ENCODE results near the gene LDLRAD3.
"Not testable (repeated sequence)": the region's sequence is repeated elsewhere in the genome, so short reads cannot be mapped to it uniquely, and the experiment has no call there.

LDLRAD3 gene

DNA sequence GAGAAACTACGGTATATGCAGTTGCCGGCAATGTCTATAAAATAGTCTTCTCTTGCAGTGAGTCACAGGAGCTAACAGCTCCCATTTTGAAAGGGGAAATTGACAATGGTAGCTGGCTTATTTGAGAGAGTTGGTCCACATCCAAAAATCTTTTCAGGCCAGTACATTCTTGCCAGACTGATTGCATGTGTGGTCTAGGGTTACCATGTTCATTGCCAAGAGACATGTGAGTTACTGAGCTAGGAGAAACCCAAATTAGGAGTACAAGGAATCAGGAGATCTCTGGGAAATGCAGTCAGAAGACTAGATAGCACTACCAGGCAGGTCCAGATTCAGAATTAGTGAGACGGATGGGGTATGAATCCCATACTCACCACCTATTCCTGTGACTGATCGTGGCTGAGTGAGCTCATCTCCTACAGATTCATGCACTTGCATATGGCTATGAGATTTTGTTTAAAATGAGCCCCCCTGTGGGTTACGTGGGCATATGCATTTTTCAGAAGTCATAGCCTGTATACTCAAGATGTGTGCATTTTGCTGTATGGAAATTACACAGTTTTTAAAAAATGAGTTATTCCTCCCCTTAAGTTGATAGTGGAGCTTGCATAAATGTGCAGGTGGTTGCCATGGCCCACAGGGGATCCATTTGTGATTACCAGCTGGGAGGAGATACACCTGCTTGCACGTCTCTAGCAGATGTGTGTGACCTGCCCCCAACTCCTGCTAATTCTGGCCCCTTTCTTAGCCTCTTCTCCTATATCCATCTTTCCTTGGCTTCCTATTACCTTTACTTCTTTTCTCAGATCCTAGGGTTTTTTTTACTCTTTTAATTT lies 242.7 kb downstream of the LDLRAD3 start:
- no peak for DNase-seq

DNA sequence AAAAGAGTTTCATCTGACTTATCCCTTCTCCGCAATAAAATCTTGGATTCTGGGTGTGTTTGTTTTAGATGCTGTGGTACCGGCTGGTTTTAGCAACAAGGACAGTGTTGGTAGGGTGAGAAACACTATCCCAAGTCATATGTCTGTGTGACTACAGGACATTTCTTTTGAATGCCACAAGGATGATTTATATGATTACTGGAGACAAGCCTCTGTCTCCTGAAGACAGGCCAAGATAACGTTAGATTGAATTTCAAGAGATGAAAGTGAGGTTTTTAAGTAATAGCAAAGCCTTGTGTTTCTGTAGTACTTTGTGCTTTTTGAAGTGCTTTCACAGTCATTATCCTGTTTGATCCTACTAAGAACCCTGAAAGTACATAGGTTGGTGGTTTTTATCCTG lies 243.8 kb downstream of the LDLRAD3 start:
- no peak for DNase-seq

DNA sequence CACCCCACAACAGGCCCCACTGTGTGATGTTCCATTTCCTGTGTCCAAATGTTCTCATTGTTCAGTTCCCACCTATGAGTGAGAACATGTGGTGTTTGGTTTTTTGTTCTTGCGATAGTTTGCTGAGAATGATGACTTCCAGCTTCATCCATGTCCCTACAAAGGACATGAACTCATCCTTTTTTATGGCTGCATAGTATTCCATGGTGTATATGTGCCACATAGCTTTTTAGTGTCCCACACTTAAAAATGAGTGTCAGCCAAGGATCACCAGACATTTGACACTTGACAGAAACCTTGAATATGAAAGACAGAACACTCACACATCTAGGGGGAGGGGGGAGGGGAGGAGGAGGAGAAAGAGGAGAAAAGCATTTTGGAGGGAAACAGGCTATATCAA lies 245.9 kb downstream of the LDLRAD3 start:
- not testable (repeated sequence) for DNase-seq

DNA sequence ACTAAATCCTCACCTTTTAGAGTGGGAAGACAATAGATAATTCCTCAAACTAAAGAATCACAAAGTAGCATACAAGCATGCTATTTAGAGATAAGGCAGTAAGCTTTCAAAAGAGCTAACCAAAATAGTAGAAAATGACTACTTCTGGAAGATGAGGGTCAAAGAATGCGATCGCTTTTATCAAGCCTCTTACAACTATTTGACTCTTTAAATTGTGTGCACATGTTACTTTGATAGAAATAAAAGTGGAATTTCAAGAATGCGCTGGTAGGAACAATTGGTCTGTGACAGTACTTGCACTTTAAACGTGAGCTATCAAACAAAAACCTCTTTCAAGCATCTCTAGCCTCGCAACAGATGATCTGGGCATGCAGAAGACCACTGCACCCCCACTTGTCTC lies 248.1 kb downstream of the LDLRAD3 start:
- DNase-seq, result no peak

DNA sequence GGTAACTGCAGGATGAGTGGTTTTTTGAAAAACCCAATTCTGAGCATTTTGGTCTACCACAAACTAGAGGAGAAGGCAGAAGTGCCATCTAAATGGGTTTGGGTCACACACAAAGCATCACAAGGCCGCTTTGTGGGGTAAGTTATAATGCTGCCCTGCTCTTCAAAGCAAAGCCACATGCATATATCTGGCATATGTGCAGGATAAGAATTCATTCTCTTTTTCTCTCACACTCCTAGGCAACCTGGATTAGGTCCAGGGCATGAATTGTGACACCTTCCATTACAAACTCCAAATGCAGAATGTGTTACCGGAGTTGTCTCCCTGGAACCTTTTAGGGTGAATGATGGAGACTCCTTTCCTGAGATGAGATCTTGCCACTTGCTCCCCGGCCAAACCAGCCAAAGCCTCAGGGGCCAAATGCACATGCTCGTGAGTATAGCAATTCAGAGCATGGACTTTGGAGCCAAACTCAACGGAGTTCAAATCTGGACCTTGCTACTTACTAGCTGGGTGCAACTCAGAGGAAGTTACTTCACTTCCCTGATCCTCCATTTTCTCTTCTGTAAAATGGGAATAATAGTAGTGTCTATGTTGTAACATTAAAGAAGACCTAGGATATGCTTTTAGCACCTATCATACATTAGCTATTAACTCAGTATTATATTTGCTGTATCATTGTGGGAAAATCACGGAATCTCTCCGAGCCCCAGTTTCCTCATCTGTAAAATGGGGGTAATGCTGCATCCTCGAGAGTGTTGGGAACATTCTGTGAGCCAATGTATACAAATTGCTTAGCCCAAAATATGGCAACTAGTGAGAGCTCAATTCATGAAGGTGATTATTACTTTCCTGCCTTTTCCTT lies 248.8 kb downstream of the LDLRAD3 start:
- DNase-seq, result no peak

DNA sequence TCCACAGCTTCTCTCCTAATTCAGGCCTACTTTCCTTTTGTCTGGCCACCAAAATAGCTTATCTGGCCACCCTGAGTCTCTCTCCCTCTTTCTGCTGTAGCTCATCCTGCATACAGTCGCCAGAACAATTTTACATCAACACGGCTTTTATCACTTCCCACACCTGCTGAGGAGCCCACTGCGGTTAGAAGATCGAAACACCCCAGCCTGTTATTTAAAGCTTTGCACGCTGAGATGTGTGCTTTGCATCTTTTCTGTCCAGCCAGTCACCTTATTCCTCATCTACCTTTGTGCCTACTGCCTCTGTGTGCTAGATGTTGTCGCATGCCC lies 249.4 kb downstream of the LDLRAD3 start:
- no peak for DNase-seq

DNA sequence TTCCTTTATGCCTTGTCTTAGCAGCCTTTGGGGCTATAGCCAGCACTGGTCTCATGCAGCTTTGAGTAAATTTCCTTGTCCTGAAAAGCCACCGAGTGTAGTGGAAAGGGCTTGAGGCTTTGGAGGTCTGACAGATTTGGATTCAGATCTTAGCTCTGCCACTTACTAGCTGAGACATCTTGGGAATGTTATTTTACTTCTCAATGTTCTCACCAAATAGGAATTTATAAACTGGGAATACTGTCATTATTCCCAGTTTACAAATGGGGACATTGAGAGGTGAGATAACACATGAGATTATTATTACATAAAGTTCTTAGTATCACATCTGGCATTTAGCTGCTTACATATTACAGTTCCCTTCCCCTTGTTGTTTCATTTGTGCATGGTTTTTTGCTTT lies 249.9 kb downstream of the LDLRAD3 start:
- DNase-seq, result no peak

DNA sequence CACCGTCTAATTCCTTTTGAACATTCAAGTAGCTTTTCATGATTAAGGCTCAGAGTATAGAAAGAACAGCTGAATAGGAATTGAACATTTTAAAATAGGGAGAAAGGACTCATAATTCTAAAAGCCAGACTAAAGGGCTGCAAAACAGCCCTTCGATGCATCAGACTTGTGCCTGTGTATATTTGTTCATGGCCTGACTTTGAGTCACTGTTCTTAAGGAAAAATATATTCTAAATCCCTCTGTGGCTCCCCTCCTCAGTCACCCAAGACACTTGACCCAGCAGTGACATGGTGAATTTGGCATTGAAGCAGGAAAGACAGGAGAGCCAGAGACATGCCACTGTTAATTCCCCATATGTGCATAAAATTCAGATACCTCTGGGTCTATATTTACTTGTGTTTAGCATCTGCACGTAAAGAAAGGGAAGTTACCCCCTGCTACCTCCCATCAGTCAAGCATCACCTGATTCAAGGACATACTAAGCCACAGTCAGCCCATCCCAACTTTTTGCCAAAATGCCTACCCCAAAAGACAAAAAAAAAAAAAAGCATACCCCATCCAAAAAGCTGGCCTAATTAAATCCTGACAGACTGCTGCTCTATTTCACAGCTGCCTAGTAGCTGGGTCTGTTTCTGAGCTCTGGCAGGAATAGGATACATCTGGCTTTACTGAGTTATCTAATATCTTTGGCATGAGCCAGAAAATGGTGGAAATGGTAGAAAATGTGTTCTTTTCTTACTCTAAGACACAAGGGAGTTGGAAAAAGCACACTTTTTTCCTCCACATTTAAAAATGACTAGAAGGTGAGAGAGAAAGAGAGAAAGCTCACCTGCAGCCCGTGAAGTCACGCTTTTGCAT lies 251.9 kb downstream of the LDLRAD3 start:
- DNase-seq, result no peak

DNA sequence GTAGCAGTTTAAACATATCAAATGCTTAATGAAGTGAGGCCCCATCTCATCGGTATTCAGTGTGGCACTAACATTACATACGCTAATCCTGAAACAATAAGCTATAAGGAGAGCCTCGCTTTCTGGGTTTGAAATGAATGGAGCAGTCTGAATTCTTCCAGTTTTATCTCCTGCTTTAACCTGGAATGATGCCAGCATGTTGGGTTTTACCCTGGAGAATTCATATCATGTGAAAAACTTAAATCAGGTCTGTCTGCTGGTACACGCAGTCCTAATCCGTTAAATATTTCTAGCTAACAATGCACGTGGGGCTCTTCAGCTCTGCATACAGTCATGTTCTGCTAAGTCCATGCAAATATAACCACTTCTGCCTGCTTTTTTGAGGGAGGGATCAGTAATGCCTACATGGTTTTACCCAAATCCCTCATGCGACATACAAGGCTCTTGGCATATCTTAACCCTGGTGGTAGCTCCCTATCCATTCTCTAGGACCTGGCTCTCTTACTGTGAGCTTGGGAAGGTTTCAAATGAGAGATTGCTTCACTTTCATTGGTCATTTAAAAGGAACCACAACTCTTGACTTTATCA lies 252.6 kb downstream of the LDLRAD3 start:
- no peak for DNase-seq

DNA sequence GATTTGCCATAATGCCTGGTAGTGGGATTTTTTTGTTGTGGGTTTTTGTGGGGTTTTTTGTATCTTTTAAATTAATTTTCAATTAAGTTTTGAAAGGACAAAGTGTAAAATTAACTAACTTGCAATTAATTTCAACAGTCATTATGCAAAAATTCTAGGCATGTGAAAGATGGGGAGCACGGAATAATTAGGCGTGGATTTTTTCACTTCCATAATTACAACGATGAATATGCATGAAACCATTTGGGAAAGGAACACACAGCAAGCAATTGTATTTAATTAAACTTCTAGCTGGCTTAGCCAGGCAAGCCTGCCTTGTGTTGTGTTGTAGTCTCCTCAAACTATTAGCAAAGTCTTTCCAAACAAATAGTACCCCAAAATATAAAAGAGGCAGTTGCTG lies 257.5 kb downstream of the LDLRAD3 start:
- no peak for DNase-seq

DNA sequence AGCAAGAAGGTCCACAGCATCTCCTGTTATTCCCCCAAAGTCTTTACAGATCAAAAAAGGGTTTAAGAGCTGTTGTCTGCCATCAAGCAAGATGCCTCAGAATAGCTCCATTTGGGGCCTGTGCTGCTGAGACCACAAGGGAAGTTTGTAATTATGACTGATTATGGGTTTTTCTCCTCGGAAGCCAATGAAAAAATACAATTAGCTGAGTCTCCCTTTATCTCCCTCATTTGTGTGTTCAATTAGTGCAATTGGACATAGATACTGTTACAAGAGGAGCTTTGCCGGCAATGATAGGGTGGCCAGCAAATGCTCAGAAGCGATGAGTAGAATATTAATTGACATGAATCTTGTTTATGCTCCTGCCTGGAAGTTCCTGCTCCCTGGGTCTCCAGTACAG lies 261.7 kb downstream of the LDLRAD3 start:
- DNase-seq, result no peak

DNA sequence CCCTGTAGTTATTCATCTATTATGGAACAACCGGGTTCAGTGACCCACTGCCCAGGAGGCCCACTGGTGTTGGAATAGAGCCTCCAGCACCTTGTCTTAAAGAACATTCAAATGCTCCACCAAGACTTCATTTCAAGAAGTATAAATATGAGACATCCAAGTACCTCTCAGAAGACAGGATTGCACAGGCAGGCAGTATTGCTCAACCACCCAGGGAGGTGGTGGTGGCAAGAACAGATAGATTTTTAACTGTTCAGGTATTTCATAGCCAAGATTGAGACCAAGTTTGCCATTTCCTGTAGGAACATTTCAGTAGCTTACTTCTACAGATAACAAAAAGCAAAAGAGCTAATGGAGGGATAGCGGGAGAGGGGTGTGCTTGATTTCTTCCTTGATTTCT lies 266.7 kb downstream of the LDLRAD3 start:
- no peak for DNase-seq

DNA sequence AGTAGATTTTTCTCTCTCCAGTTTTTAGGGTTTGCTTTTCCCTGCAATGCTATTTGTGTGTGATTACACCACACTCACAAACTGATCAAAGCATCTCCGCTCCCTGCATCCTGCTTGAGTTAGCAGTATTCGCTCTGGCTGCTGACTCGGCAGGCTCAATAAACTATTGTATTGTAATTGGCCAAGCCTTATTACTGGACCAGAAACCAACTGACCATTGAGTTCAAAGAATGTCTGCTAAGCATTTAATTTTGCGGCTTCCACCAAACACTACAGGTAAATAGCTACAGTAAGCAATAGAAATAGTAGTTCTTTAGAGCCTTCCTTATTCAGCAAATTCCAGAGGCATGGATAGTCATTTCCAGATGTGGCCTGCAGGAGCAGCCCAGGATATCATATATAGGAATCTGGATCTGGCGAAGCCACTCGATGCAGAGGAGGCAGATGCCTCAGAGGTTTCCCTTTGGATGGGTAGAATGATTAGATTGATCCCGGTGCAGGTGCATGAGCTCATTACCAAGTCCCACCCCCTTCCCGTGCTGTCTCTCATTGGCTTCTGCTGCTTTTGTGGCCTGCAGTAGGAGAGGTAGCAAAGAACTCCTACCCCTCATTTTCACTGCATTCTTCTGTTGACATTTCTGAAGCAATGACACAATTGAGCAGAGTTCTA lies 268.0 kb downstream of the LDLRAD3 start:
- DNase-seq, result no peak

DNA sequence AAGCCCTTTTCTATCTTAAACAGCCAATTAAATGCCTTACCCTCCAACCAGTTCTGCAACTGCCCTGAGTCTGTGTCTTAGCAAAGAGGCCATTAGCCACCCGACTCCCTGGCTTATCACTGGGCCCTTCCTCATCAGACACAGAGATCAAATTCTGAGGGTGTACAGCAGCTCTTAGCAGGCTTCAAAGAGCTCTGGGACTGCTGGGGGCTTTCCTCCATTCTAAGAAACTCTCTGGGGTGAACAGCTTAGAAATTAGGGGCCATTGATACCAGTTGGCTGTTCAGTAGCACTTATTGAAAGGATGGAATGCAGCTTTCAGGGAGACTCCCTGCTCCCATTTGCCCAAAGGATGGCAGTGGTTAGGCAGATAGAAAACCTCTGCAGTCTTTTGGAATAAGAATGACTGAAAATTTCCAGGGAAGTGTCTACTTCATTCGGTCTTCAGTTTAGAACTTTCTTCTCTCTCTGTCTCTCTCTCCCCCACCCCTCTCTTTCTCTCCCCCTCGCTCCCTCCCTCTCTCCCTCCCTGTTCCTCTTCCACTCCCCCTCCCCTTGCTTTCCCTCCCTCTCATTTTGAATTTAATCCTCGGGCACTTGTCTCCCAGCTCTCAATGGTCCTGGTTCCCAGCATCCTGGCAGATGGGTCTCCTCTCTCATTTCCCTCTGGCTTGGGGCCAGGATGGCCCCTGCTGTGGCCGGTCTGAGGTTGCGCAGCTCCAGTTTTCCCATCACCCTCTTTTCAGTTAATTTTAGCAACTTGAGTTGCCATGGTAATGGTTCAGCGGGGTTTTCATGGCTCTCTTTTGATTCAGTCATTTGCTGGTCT lies 268.9 kb downstream of the LDLRAD3 start:
- DNase-seq, result no peak

DNA sequence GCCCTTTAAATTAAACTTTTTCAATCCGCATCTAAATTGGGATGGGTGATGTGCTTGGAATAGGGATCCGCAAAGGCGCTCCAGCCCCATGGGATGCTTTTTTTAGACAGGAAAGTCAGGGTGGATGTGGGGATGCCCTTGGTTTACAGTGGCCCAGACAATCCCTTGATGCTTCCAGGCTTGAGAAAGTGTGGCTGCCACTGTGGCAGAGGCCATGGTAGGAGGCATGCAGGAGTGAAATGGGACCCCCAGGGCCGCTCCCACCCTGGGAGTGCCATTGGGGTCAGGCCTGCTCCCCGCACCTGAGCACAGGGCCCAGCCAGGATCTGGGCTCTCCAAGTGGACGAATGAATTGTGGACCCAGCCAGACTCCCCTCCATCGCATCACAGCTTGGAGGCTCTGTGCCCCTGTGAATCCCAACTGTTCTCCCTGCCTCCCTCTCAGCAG lies 269.6 kb downstream of the LDLRAD3 start:
- DNase-seq, result no peak

DNA sequence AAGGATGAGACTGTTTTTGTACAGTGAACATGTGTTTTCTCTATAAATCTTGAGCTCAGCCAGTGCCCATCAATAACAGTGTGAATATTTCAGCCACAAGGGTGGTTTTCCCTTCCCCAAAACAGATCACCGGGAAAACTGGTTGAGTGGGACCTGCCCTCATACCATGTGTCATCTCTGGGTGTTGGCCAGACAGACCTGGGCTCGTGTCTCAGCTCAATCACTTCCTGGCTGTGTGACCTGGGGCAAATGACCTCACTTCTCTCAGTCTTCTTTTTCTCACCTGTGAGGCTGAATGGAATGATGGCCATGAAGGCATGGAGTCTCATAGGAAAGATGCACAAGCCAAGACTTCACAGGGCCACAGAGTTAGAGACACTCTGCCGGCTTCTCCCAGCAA lies 270.6 kb downstream of the LDLRAD3 start:
- no peak for DNase-seq

DNA sequence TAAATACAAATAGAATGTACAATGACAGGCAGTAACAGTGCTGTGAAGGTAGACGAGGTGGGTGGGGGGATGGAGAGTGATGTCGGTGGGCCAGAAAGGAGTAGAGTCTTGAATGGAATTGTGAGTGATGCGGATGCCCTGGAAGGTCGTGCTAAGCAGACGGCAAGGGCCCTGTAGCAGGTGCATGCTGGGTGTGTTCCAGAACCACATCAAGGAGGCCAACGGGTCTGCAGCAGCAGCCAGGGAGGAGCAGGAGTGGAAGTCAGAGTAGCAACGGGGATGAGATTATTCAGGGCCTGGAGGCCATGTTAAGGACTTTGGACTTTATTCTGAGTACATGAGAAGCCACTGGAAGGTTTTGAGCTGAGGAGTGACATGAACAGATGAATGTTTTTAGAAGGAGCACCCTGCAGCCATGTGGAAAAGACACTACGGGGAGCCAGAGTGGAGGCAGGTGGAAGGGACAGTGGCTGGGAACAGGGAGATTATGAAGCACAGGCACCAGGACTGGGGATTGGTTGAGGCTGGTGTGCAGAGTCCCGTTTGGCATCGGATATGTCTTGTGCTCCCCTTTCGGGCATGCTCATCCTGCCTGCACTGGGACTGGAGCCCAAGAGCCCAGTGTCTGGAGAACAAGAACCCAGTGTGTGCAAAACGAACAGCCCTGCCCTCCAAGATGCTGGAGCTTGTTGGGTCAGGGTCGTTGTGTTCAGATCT lies 271.3 kb downstream of the LDLRAD3 start:
- no peak for DNase-seq

DNA sequence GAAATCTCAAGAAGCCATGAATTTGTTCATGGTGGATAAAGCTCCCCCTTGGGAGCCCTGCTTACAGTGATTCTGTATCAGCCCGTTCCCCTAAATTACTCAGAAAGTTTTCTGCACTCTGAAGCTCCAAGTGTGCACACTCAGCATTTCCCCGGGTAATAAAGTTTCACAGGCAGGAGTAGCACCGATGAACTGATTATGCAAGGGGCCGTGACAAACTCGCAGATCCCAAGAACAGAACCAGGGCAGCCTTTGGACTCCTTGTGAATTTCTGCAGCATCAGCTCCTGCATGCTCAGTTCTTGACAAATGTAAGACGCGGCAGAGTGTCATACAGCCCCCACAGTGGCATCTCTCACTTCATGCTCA lies 271.8 kb downstream of the LDLRAD3 start:
- DNase-seq, result no peak

DNA sequence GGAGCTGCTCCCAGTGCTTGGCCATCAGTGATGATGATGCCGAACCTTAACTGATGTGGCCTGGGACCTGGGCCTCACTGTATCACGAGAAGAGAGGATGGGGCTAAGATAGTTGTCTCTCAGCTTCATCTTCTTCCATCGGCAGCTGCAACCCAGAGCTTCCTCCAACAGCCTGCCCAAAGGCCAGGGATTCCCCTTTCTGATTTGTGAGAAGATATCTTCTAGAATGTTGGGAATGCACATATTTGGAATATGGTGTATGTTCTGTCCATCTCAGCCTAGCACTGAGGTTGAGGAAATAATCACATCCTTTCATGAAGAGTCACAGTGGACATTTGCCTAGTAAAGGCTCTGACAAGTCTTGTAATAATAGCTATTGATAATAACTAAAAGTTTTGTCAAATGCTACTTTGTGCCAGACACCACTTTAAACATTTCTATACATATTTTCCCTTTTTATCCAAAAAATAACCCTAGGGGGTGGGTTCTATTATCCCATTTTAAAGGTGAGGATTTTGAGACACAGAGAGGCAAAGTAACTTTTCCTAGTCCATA lies 272.3 kb downstream of the LDLRAD3 start:
- no peak for DNase-seq

DNA sequence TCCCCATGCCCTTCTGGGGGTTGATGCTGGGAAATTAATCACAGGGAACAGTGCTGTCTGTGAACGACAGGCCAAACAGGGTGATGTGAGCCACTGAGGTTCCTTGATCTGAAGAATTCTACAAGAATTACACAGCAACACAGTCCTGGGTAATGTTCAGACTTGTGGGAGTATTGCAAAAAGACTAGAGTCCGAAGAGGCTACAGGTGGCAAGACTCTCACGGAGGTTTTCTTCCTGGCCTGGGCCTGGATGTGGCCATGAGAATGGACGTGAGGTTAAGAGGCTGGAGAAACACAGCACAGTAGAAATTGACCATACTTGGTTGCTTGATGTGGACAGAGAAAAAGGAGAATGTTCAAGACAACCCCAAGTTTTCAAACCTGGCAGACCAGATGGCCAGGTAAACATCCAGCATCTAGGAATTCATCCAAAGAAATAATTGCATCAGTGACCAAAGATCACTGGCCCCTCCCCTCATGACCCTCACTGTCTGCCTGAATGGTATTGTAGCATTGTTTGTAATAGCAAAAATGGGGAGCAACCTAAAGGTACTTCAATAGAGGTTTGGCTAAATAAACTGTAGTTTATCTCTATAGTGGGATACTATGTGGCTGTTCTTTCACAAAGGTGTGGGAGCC lies 274.5 kb downstream of the LDLRAD3 start:
- DNase-seq, result no peak
